ENCODE results near the gene FXYD7.

Gene FXYD7

GRCh38 chr19:35143231-35143715 lies at the start of gene FXYD7:
Gene FXYD7 (plus strand): TSS chr19:35143255. CDS start chr19:35143334, 79 bp downstream.
- ChIA-PET POLR2A (interaction anchor here (0.6 kb wide), 1 partner anchor 57 kb away, joined by 3 read pairs; no protein-coding TSS in a partner anchor), CTCF (interaction anchor here (0.8 to 2.8 kb wide), 5 partner anchors 8 to 367 kb away, joined by 3 to 24 read pairs (median 6); partner anchors contain the start of gene FXYD5)
- no peak for TF ChIP-seq CTCF (IDR thresholded peaks at IDR 0.05; ENCODE audit: control extremely low read depth, extremely low read depth, low read depth, missing control alignments)
- no peak for DNase-seq (ENCODE audit: extremely low spot score)

- CTCF ChIA-PET, result interaction anchor here (0.8 to 4.5 kb wide), 4 partner anchors 21 to 49 kb away, joined by 3 to 38 read pairs (median 5); no protein-coding TSS in a partner anchor
Measured at GRCh38 chr19:35093430-35093829, 49.6 kb upstream of the FXYD7 start.

GRCh38 chr19:35093941-35094647 lies 49.0 kb upstream of the FXYD7 start:
- ChIA-PET CTCF (interaction anchor here (0.8 to 4.5 kb wide), 3 partner anchors 24 to 50 kb away, joined by 3 to 38 read pairs (median 4); no protein-coding TSS in a partner anchor), POLR2A (no interaction called here)
- no peak for TF ChIP-seq CTCF (IDR thresholded peaks at IDR 0.05; ENCODE audit: control extremely low read depth, extremely low read depth, low read depth, missing control alignments)
- no peak for DNase-seq (ENCODE audit: extremely low spot score)

More at GRCh38 chr19:35093430-35093829, 49.6 kb upstream of the FXYD7 start:
- no peak for DNase-seq (ENCODE audit: extremely low spot score)
- TF ChIP-seq CTCF (IDR thresholded peaks at IDR 0.05; ENCODE audit: control extremely low read depth, extremely low read depth, low read depth, missing control alignments), result no peak
- POLR2A ChIA-PET, result no interaction called here

GRCh38 chr19:35094656-35095055 lies 48.4 kb upstream of the FXYD7 start:
- no peak for DNase-seq (ENCODE audit: extremely low spot score)
- ChIA-PET CTCF (no interaction called here), POLR2A (no interaction called here)
- TF ChIP-seq CTCF (IDR thresholded peaks at IDR 0.05; ENCODE audit: control extremely low read depth, extremely low read depth, low read depth, missing control alignments), result no peak

- no peak for DNase-seq (ENCODE audit: extremely low spot score)
- no peak for TF ChIP-seq CTCF (IDR thresholded peaks at IDR 0.05; ENCODE audit: control extremely low read depth, extremely low read depth, low read depth, missing control alignments)
- ChIA-PET POLR2A (no interaction called here), CTCF (interaction anchor here (0.7 to 1.0 kb wide), 3 partner anchors 10 to 28 kb away, joined by 3 to 4 read pairs (median 3); partner anchors contain the start of gene FXYD3)
Measured at GRCh38 chr19:35095667-35096368, 47.2 kb upstream of the FXYD7 start.

- CTCF ChIA-PET, result interaction anchor here (0.9 to 1.8 kb wide), 3 partner anchors 12 to 37 kb away, joined by 4 to 9 read pairs (median 4); no protein-coding TSS in a partner anchor
- no peak for DNase-seq (ENCODE audit: extremely low spot score)
- no peak for TF ChIP-seq CTCF (IDR thresholded peaks at IDR 0.05; ENCODE audit: control extremely low read depth, extremely low read depth, low read depth, missing control alignments)
- POLR2A ChIA-PET, result no interaction called here
Measured at GRCh38 chr19:35098413-35099049, 44.5 kb upstream of the FXYD7 start.

Data from GM10248 (cell line).